ENCODE data around the gene SORCS1. TPM values are rescaled to one million over a fixed set of nuclear protein-coding genes. Genes with fewer than 3 reads are reported as not detected.

Gene SORCS1
- total and polyA plus RNA-seq, 2 donors from 2014 or later, result 0.76 to 2.4 TPM

DNA sequence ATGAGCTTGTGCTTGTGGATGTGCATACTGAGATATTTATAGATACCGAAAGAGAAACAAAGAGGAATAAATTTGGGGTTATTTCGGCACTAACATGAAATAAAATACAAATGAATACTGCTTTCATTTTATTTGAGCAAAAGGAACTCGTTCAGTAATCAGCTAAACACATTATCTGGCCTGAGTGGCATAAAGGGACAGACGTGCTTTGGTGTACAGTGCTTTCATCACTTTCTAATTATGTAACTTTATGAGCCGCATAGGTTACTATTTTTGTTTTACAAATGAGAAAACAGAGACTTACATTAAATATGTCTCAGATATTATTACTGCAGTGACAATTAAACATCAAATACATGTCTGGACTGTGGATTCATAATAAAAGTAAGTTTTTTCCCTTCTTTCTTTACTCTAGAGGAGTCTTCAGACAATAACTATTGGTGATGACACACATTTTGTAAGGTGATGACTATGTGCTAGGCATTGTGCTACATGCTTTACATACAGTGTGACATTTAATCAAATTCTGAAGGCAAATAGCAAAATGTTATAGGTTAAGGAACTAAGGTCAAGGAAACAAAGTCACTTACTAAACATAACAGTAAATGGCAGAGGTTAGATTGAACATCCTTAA, 503.3 kb downstream of the SORCS1 start:
- intact Hi-C loops (cut with DNase I), result no loop called here

DNA sequence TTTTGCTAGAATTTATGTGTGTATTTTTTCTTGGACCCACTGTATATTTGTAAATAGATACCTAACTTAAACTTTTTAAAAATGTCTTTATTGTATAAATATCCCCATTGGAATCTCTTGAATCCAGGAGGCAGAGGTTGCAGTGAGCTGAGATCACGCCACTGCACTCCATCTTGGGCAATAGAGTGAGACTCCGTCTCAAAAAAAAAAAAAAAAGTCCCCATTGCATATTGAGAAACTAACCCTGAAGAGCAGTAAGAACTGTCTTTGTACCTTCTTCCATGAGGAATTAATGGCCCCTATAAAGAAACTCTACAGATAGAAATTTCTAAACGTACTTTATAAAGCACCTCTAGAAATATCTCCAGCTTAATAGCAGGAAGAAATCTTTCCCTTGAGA, 504.0 kb downstream of the SORCS1 start:
- no peak for FAIRE-seq
- intact Hi-C loops (cut with DNase I), result no loop called here

More for the DNA sequence above, 503.3 kb downstream of the SORCS1 start:
- FAIRE-seq, result no peak
- Histone ChIP-seq H3K36me3 (ENCODE audit: control insufficient read depth in 2 of 3, insufficient read depth in 3 of 3, low read length in 3 of 3) (no peaks in the 10 kb centered on the region), H3K9ac (ENCODE audit: low read length in 3 of 3) (no peak overlapping the region), H3K27me3 (ENCODE audit: control insufficient read depth, insufficient read depth, low read length) (no peaks in the 10 kb centered on the region), H3K4me1 (ENCODE audit: control insufficient read depth in 2 of 3, insufficient read depth in 2 of 3, low read depth in 1 of 3, low read length in 3 of 3) (no peaks in the 10 kb centered on the region), H3K27ac (ENCODE audit: low read depth in 2 of 2, low read length in 2 of 2) (no peak overlapping the region), H3K4me3 (ENCODE audit: low read length in 3 of 3) (no peak overlapping the region), H3K9me3 (ENCODE audit: control insufficient read depth in 2 of 3, insufficient read depth in 1 of 3, low read length in 3 of 3) (no peaks in the 10 kb centered on the region)
- no peak for TF ChIP-seq CTCF (IDR thresholded peaks at IDR 0.05; ENCODE audit: borderline replicate concordance, extremely low read depth, insufficient read depth)
- DNase-seq, result no peak

DNA sequence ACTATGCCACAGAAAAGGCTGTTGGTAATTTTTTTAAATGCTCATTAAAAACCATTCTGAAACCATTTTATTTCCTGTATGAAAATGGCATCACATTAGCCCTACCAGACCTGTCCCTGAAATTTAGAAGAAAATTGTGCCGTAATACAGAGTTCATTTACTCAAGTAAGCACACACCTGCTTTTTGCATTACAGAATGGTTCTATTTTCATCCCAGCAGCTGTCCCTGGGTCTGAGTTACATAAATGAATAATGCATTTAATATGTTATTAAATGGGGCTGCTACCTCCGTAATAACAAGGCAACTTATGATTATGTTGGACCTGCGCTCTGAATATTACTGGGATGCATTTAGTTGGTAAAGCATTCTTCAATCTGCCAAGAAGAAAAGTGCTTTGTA, 508.9 kb downstream of the SORCS1 start:
- no peak overlapping the region for H3K4me3 ChIP-seq (ENCODE audit: low read length in 3 of 3)
- H3K4me1 ChIP-seq (ENCODE audit: control insufficient read depth in 2 of 3, insufficient read depth in 2 of 3, low read depth in 1 of 3, low read length in 3 of 3), result no peaks in the 10 kb centered on the region
- FAIRE-seq (no peak), DNase-seq (no peak)
- no peaks in the 10 kb centered on the region for H3K36me3 ChIP-seq (ENCODE audit: control insufficient read depth in 2 of 3, insufficient read depth in 3 of 3, low read length in 3 of 3)
- TF ChIP-seq CTCF (IDR thresholded peaks at IDR 0.05; ENCODE audit: borderline replicate concordance, extremely low read depth, insufficient read depth), result no peak
- no peaks in the 10 kb centered on the region for H3K9me3 ChIP-seq (ENCODE audit: control insufficient read depth in 2 of 3, insufficient read depth in 1 of 3, low read length in 3 of 3)
- no peak overlapping the region for H3K27ac ChIP-seq (ENCODE audit: low read depth in 2 of 2, low read length in 2 of 2)
- intact Hi-C loops (cut with DNase I), result no loop called here
- H3K27me3 ChIP-seq (ENCODE audit: control insufficient read depth, insufficient read depth, low read length), result no peaks in the 10 kb centered on the region
- no peak overlapping the region for H3K9ac ChIP-seq (ENCODE audit: low read length in 3 of 3)

More for the DNA sequence above, 504.0 kb downstream of the SORCS1 start:
- no peaks in the 10 kb centered on the region for H3K9me3 ChIP-seq (ENCODE audit: control insufficient read depth in 2 of 3, insufficient read depth in 1 of 3, low read length in 3 of 3)
- no peak overlapping the region for H3K4me3 ChIP-seq (ENCODE audit: low read length in 3 of 3)
- no peak overlapping the region for H3K27ac ChIP-seq (ENCODE audit: low read depth in 2 of 2, low read length in 2 of 2)
- H3K36me3 ChIP-seq (ENCODE audit: control insufficient read depth in 2 of 3, insufficient read depth in 3 of 3, low read length in 3 of 3), result no peaks in the 10 kb centered on the region
- H3K27me3 ChIP-seq (ENCODE audit: control insufficient read depth, insufficient read depth, low read length), result no peaks in the 10 kb centered on the region
- H3K4me1 ChIP-seq (ENCODE audit: control insufficient read depth in 2 of 3, insufficient read depth in 2 of 3, low read depth in 1 of 3, low read length in 3 of 3), result no peaks in the 10 kb centered on the region
- DNase-seq, result no peak
- no peak overlapping the region for H3K9ac ChIP-seq (ENCODE audit: low read length in 3 of 3)
- no peak for TF ChIP-seq CTCF (IDR thresholded peaks at IDR 0.05; ENCODE audit: borderline replicate concordance, extremely low read depth, insufficient read depth)

- Histone ChIP-seq H3K9ac (ENCODE audit: low read length in 3 of 3) (no peak overlapping the region), H3K36me3 (ENCODE audit: control insufficient read depth in 2 of 3, insufficient read depth in 3 of 3, low read length in 3 of 3) (no peaks in the 10 kb centered on the region), H3K27ac (ENCODE audit: low read depth in 2 of 2, low read length in 2 of 2) (no peak overlapping the region), H3K9me3 (ENCODE audit: control insufficient read depth in 2 of 3, insufficient read depth in 1 of 3, low read length in 3 of 3) (no peaks in the 10 kb centered on the region), H3K27me3 (ENCODE audit: control insufficient read depth, insufficient read depth, low read length) (no peaks in the 10 kb centered on the region), H3K4me1 (ENCODE audit: control insufficient read depth in 2 of 3, insufficient read depth in 2 of 3, low read depth in 1 of 3, low read length in 3 of 3) (no peaks in the 10 kb centered on the region), H3K4me3 (ENCODE audit: low read length in 3 of 3) (no peak overlapping the region)
- intact Hi-C loops (cut with DNase I), result no loop called here
- no peak for FAIRE-seq
- no peak for DNase-seq
- TF ChIP-seq CTCF (IDR thresholded peaks at IDR 0.05; ENCODE audit: borderline replicate concordance, extremely low read depth, insufficient read depth), result no peak
Observed at GRCh38 chr10:106655165-106655564, 509.3 kb downstream of the SORCS1 start.
